ENCODE measurements around the gene RRP1B. TPM values are rescaled to one million over a fixed set of nuclear protein-coding genes. Genes with fewer than 3 reads are reported as not detected.

The RRP1B gene
- total RNA-seq, 1 experiment from 2014 or later = 30.7 TPM

DNA sequence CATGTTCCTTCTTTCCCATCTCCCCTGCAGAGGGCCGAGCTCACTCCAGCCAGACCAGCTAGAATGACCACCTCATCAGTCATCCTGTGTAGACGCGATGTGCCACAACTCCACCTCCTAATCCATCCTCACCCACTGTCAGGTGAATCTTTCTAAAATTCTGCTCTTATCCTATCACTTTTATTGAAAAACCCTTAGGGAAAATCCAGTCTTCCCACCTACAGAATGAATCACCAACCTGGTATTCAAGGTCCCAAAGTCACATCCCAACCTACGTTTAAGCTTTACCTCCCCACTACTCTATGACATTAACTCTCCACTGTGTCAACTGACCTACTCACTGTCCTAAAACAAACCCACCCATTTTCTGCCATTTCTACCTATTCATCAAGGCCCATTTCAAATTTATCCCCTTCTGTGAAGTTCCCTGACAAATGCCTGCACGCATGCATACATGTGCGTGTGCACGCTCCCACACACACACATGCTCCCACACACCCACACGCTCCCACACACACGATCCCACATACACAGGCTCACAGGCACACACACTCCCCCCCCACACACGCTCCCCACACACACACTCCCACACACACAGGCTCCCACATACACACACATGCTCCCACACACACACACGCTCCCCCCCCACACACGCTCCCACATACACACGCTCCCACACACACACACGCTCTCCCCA lies 27.8 kb upstream of the RRP1B start:
- POLR2A ChIA-PET = no interaction called here

DNA sequence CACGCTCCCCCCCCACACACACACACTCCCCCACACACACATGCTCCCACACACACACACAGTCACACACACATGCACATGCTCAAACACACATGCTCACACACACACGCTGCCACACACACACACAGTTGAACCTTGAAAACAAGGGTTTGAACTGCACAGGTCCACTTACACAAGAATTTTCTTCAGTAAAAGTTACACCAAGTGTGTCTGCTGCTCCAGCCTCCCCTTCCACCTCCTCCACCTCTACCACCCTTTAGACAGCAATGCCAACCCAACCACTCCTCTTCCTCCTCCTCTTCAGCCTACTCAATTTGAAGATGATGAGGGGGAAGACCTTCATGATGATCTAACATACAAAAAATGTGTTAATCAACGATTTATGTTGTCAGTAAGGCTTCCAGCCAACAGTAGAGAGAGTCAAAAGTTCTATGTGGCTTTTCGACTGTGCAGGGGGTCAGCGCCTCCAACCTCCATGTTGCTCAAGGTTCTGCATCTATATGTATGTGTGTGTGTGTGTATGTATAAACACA lies 26.9 kb upstream of the RRP1B start:
- TF ChIP-seq, protein P1, sequence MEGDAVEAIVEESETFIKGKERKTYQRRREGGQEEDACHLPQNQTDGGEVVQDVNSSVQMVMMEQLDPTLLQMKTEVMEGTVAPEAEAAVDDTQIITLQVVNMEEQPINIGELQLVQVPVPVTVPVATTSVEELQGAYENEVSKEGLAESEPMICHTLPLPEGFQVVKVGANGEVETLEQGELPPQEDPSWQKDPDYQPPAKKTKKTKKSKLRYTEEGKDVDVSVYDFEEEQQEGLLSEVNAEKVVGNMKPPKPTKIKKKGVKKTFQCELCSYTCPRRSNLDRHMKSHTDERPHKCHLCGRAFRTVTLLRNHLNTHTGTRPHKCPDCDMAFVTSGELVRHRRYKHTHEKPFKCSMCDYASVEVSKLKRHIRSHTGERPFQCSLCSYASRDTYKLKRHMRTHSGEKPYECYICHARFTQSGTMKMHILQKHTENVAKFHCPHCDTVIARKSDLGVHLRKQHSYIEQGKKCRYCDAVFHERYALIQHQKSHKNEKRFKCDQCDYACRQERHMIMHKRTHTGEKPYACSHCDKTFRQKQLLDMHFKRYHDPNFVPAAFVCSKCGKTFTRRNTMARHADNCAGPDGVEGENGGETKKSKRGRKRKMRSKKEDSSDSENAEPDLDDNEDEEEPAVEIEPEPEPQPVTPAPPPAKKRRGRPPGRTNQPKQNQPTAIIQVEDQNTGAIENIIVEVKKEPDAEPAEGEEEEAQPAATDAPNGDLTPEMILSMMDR (IDR thresholded peaks at IDR 0.05) = no peak
- no peak for TF ChIP-seq TCF7L2 (IDR thresholded peaks at IDR 0.05; ENCODE audit: low read depth, low read length)
- no peak for TF ChIP-seq POLR2AphosphoS5 (IDR thresholded peaks at IDR 0.05; ENCODE audit: low read depth, low read length)
- ATAC-seq (no peak), DNase-seq (ENCODE audit: low read depth, low spot score) (no peak)
- no peaks in the 10 kb centered on the region for H3K36me3 ChIP-seq (ENCODE audit: control insufficient read depth, insufficient read depth, low read length)
- H3K4me1 ChIP-seq (ENCODE audit: control insufficient read depth, insufficient read depth, low read length) = no peaks in the 10 kb centered on the region
- no peak overlapping the region for H3K4me3 ChIP-seq (ENCODE audit: low read depth in 2 of 2, low read length in 2 of 2)
- no peaks in the 10 kb centered on the region for H3K9me3 ChIP-seq (ENCODE audit: control insufficient read depth, insufficient read depth, low read depth, low read length)
- no peak overlapping the region for H3K27ac ChIP-seq (ENCODE audit: low read length)
- intact Hi-C loops (cut with micrococcal nuclease; ENCODE audit: unreplicated experiment) (no loop called here), in situ Hi-C loops (cut with HindIII; ENCODE audit: low pct_unique_long_range_greater_than_20kb, low sequenced_read_pairs) (no loop called here)
- BruUV-seq (replicated peaks) = no TSS peak
- POLR2A ChIA-PET = no interaction called here
- CTCF ChIA-PET = no interaction called here
- H3K27me3 ChIP-seq (ENCODE audit: control insufficient read depth, insufficient read depth, low read length) = no peaks in the 10 kb centered on the region

More for the DNA sequence above, 27.8 kb upstream of the RRP1B start:
- Histone ChIP-seq H3K36me3 (ENCODE audit: control insufficient read depth, insufficient read depth, low read length) (no peaks in the 10 kb centered on the region), H3K27ac (ENCODE audit: low read length) (no peak overlapping the region), H3K4me1 (ENCODE audit: control insufficient read depth, insufficient read depth, low read length) (no peaks in the 10 kb centered on the region), H3K9me3 (ENCODE audit: control insufficient read depth, insufficient read depth, low read depth, low read length) (no peaks in the 10 kb centered on the region), H3K4me3 (ENCODE audit: low read depth in 2 of 2, low read length in 2 of 2) (no peak overlapping the region), H3K27me3 (ENCODE audit: control insufficient read depth, insufficient read depth, low read length) (no peaks in the 10 kb centered on the region)
- ATAC-seq (no peak), DNase-seq (ENCODE audit: low read depth, low spot score) (no peak)
- no TSS peak for BruUV-seq (replicated peaks)
- TF ChIP-seq SIN3A (IDR thresholded peaks at IDR 0.05; ENCODE audit: borderline replicate concordance, insufficient read depth, low read depth, low read length) = no peak
- no peak for TF ChIP-seq TCF7L2 (IDR thresholded peaks at IDR 0.05; ENCODE audit: low read depth, low read length)
- TF ChIP-seq, protein P1 (IDR thresholded peaks at IDR 0.05) = no peak
- TF ChIP-seq, protein P2, sequence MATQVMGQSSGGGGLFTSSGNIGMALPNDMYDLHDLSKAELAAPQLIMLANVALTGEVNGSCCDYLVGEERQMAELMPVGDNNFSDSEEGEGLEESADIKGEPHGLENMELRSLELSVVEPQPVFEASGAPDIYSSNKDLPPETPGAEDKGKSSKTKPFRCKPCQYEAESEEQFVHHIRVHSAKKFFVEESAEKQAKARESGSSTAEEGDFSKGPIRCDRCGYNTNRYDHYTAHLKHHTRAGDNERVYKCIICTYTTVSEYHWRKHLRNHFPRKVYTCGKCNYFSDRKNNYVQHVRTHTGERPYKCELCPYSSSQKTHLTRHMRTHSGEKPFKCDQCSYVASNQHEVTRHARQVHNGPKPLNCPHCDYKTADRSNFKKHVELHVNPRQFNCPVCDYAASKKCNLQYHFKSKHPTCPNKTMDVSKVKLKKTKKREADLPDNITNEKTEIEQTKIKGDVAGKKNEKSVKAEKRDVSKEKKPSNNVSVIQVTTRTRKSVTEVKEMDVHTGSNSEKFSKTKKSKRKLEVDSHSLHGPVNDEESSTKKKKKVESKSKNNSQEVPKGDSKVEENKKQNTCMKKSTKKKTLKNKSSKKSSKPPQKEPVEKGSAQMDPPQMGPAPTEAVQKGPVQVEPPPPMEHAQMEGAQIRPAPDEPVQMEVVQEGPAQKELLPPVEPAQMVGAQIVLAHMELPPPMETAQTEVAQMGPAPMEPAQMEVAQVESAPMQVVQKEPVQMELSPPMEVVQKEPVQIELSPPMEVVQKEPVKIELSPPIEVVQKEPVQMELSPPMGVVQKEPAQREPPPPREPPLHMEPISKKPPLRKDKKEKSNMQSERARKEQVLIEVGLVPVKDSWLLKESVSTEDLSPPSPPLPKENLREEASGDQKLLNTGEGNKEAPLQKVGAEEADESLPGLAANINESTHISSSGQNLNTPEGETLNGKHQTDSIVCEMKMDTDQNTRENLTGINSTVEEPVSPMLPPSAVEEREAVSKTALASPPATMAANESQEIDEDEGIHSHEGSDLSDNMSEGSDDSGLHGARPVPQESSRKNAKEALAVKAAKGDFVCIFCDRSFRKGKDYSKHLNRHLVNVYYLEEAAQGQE (IDR thresholded peaks at IDR 0.05; ENCODE audit: insufficient read depth in 1 of 2, low read depth in 2 of 2, low read length in 1 of 2) = no peak
- no peak for TF ChIP-seq POLR2AphosphoS5 (IDR thresholded peaks at IDR 0.05; ENCODE audit: low read depth, low read length)
- intact Hi-C loops (cut with micrococcal nuclease; ENCODE audit: unreplicated experiment) = no loop called here
- CTCF ChIA-PET = no interaction called here
- in situ Hi-C loops (cut with HindIII; ENCODE audit: low pct_unique_long_range_greater_than_20kb, low sequenced_read_pairs) = no loop called here

All from Panc1 (cell line).